Left ventricle myocardium inferior (tissue), 1 donor: ENCODE measurements around the gene ACTA2. TPM values are rescaled to one million over a fixed set of nuclear protein-coding genes. Genes with fewer than 3 reads are reported as not detected.
A peak's percentile ranks its signal among the peaks of the same experiment; 100 is the strongest.

Experiments used
- DNase-seq: peaks from one replicate; pipeline ENCODE4 v3.0.0-alpha.2; 2020
- H3K27ac ChIP-seq: fragments of 200-600 bp; replicated peaks from 2 replicates; pipeline ENCODE4 v1.8.0; 2021
- H3K27me3 ChIP-seq: fragments of 200-600 bp; 2 replicates; pipeline ENCODE4 v1.8.0; 2021; ENCODE audit warnings: low read depth
- H3K36me3 ChIP-seq: fragments of 200-600 bp; 2 replicates; pipeline ENCODE4 v1.8.0; 2021
- H3K4me1 ChIP-seq: fragments of 200-600 bp; 2 replicates; pipeline ENCODE4 v1.8.0; 2021
- H3K4me3 ChIP-seq: fragments of 200-600 bp; 2 replicates; pipeline ENCODE4 v1.8.0; 2021; ENCODE audit warnings: mild to moderate bottlenecking, moderate library complexity
- H3K9me3 ChIP-seq: fragments of 200-600 bp; replicated peaks from 2 replicates; pipeline ENCODE4 v1.8.0; 2021
- intact Hi-C: fragments of 100-400 bp; cut with micrococcal nuclease; formaldehyde crosslinking; loops from one replicate; pipeline ENCODE4 v1.11.0; 2022
- long read RNA-seq: library from polyadenylated mRNA; unstranded; transcript quantifications from one replicate; pipeline ENCODE4 v2.0.0, GENCODE V29; 2021
- total RNA-seq: library from RNA; stranded (reverse); fragmentation: NEBNext Ultra II Directional; extraction: Animal tissue kit (Norgen Biotek cat#: 25700); gene quantifications from one replicate; pipeline ENCODE4 v1.2.1, GENCODE V29; 2021
- TF ChIP-seq, protein P1 (sequence below): fragments of 200-600 bp; IDR thresholded peaks from 2 replicates; pipeline ENCODE4 v1.8.0; 2021; ENCODE audit warnings: antibody characterized with exemption, mild to moderate bottlenecking, borderline replicate concordance
- donor health status: DM: no; HTN: yes; CAD: no; lungs with severe emphysema.

Gene ACTA2
- total RNA-seq, result 89.4 TPM
- long read RNA-seq, transcript ACTA2-201 (9 exons, 1,349 nt), result major isoform, 48 of 68 reads
- long read RNA-seq, partial matches to known transcripts, result 2 of 68 reads
- long read RNA-seq, other reads (novel, unspliced or antisense), result 18 of 68 reads

DNA sequence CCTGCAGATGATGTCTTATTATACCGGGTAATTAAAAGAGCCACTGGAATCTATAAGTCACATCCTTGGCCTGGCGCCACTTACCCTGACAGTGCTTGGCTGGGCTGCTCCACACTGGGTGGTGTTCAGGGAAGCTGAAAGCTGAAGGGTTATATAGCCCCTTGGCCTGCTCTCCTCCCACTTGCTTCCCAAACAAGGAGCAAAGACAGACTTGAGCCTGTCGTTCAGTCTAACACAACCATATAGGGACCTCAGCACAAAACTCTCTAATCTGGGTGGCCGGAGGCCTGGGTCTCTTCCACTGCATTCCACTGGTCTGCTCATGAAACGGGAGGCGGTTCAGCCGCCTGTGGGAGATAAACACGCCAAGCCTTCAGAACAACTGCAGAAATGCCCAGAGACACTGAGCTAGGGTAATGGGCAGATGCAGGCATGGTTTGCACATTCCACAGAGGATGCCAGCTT, at the start of gene ACTA2:
Gene ACTA2 (minus strand): TSS at position 127 of the 465 bp plus-strand sequence. CDS start 3,843 bp downstream, outside the sequence.
- peak; percentile 31 for DNase-seq
- H3K4me1 ChIP-seq, result peaks cover 33% of the 10 kb centered on the region
- no peaks in the 10 kb centered on the region for H3K9me3 ChIP-seq
- H3K27me3 ChIP-seq, result no peaks in the 10 kb centered on the region
- intact Hi-C loops, result no loop called here
- H3K27ac ChIP-seq, result peak within 1 kb of the TSS; percentile 79
- TF ChIP-seq, protein P1, sequence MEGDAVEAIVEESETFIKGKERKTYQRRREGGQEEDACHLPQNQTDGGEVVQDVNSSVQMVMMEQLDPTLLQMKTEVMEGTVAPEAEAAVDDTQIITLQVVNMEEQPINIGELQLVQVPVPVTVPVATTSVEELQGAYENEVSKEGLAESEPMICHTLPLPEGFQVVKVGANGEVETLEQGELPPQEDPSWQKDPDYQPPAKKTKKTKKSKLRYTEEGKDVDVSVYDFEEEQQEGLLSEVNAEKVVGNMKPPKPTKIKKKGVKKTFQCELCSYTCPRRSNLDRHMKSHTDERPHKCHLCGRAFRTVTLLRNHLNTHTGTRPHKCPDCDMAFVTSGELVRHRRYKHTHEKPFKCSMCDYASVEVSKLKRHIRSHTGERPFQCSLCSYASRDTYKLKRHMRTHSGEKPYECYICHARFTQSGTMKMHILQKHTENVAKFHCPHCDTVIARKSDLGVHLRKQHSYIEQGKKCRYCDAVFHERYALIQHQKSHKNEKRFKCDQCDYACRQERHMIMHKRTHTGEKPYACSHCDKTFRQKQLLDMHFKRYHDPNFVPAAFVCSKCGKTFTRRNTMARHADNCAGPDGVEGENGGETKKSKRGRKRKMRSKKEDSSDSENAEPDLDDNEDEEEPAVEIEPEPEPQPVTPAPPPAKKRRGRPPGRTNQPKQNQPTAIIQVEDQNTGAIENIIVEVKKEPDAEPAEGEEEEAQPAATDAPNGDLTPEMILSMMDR, result no peak
- no peaks in the 10 kb centered on the region for H3K36me3 ChIP-seq
- peak within 1 kb of the TSS; percentile 51 for H3K4me3 ChIP-seq

DNA sequence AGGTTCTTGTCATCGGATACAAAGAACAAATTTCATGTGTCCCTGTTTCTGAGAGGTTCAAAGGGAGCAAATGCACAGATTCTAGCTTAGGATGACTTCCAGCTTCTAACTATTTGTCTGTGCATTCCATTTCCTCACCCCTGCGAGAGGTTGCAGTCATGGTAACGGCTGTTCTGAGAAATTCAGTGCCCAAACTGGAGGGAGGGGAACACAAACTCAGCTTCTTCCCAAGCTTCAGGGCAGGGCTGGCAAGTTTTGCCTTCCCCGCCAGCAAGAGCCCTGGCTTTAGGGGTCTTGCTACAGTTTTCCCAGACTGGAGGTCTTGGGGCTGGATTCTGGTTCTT, 49.1 kb upstream of the ACTA2 start:
- TF ChIP-seq, protein P1, result no peak
- no peak for DNase-seq
- intact Hi-C loops, result no loop called here
- no peaks in the 10 kb centered on the region for H3K9me3 ChIP-seq
- H3K4me3 ChIP-seq, result peak overlapping the region; percentile 31
- H3K4me1 ChIP-seq, result peaks cover 58% of the 10 kb centered on the region
- H3K27ac ChIP-seq, result peak overlapping the region; percentile 61
- no peaks in the 10 kb centered on the region for H3K27me3 ChIP-seq
- peaks cover 13% of the 10 kb centered on the region for H3K36me3 ChIP-seq

DNA sequence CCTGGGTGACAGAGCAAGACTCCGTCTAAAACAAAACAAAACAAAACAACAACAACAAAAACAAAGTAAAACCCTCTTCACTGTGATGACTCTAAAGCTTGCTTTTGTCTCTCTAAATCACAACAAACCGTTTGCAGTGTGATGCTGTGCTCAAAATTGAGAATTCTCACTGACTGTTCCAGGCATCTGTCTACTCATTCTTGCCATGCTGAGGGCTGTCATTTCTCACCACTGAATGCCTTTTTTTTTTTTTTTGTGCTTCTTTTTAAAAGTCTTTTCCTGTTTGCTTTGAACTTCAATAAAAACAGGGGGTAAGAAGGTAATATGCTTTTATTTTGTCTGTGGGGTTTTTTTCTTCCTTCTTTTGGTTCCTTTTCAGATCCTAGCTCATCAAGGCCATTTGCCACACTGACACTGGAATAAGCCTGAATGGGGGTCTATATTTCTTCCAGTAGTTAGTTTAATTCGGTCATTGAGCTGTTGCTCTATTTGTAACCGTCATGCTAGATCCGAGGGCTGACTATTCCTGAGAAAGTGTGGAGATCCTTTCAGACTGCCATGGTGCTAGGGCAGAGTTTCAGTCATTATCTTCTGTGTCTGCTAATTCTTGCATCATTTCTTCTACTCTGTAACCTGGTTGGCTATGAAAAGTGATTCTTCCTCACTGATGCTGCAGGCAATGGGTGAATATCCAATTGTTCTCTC, 48.6 kb upstream of the ACTA2 start:
- Histone ChIP-seq H3K4me1 (peaks cover 58% of the 10 kb centered on the region), H3K4me3 (peak overlapping the region; percentile 31), H3K27ac (peak overlapping the region; percentile 61), H3K27me3 (no peaks in the 10 kb centered on the region), H3K9me3 (no peaks in the 10 kb centered on the region), H3K36me3 (peaks cover 13% of the 10 kb centered on the region)
- intact Hi-C loops, result no loop called here
- TF ChIP-seq, protein P1, result no peak
- no peak for DNase-seq

DNA sequence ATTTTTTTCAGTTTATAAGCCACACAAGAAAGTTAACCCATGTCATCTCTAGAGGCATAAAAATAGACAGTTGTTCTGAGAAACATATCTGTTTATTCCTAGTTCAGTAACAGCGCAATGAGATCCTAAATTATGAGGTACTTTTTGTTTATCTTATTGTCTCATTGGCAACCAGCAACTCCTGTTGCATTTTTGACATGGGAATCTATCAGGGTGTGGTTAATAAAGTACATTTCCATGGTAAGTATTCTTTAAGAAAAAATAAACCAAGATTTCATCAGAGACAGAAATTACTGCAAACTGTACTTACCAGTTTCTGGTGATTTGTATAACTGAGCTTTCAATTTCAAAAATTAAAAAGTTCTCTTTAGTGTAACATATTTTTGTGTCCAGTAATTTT, 47.1 kb upstream of the ACTA2 start:
- Histone ChIP-seq H3K4me3 (peak overlapping the region; percentile 31), H3K4me1 (peaks cover 71% of the 10 kb centered on the region), H3K36me3 (peaks cover 13% of the 10 kb centered on the region), H3K27ac (peak overlapping the region; percentile 61), H3K27me3 (no peaks in the 10 kb centered on the region), H3K9me3 (no peaks in the 10 kb centered on the region)
- intact Hi-C loops, result no loop called here
- TF ChIP-seq, protein P1, result no peak
- no peak for DNase-seq

DNA sequence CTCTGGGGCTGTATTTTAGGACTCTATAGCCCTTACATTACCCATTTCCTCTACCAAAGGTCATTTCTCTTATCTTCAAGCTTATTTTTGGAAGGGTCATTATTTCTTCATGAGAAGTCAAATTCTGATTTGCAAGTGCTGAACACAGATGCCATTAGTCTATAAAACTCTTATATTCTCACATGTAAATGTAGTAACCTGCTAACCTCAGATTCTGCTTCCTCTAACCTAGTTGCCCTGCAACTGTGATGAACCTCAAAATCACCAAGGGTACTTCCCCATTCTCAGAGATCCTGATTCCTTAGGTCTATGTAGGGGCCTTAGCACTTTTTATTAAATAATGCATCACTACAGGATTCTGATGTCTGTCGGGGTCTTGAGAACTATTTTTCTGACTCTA, 44.4 kb upstream of the ACTA2 start:
- no peak for DNase-seq
- TF ChIP-seq, protein P1, result no peak
- H3K4me1 ChIP-seq, result peaks cover 79% of the 10 kb centered on the region
- intact Hi-C loops, result no loop called here
- no peaks in the 10 kb centered on the region for H3K9me3 ChIP-seq
- no peak overlapping the region for H3K4me3 ChIP-seq
- peak overlapping the region; percentile 23 for H3K27ac ChIP-seq
- no peaks in the 10 kb centered on the region for H3K36me3 ChIP-seq
- no peaks in the 10 kb centered on the region for H3K27me3 ChIP-seq
